Stimulated activated CD8-positive, alpha-beta memory T cell treated with anti-CD3 and anti-CD28 coated beads, Interleukin-15, amount 100 ng/mL, for 4 hours (primary cell): ENCODE data around the gene LPP.
"Not testable (repeated sequence)": the region's sequence is repeated elsewhere in the genome, so short reads cannot be mapped to it uniquely, and the experiment has no call there.

Source experiments
- DNase-seq, 2 donors: peaks; one replicate each; pipeline ENCODE4 v3.0.0-alpha.2; 2020; ENCODE audit warnings: low read depth in 2 of 2

The LPP gene

DNA sequence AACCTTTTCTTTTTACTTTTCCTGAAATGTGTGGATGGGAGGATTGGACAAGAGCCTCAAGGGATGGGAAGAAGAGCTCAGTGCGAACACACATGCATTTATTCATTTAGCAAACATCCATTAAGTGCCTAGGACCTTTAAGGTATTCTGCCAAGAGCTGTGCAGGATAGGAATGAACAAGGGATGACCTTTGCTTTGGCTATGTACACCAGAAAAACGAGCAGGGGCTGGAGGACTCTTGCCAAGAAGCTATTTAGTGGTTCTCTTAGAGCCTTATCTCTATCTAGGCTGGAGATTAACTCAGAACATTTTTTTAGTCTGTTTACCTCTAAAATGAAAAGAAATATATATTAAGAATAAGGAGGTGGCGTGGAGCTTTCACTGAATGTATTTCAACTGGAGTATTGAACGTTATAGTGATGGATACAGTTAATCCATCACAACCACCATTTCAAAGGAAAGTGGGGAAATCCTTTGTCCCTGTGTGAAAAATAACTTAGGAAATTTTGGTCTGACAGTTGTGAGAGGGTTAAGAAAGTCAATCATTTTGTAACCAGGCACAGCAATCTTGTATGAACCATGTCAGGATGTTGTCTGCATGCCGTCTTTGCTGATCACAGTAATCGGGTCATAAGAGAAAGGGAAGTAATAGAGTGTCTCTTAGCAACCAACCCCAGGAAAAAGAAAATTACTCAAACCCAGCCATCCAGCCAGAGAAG, 279.0 kb downstream of the LPP start:
- DNase-seq = no peak

DNA sequence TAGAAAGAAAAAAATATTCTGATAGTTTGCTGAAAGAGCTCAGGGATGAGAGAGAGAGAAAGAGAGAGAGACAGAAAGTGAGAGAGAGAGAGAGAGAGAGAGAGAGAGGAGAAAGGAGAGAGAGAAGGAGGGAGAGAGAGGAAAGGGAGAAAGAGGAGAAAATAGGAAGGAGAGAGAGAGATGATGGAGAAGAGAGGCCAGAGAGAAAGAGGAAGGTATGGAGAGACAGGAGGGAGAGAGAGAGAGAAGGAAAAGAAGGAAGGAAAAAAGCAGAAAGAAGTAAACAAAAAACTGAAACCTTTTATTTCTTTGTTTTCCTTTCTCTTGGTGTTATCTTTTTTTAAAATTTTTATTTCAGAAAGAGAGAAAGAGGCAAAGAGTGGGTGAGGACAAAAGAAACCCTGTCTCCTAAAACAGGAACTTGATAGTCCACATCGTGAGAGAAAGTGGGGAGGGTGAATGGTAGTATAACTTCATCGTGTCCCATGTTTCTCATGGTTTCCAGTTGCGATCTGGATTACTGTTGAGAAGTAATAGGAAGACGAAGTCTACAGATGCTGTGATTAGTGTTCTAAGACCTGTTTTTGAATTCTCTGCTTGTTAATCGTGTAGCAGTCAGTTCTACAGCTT, 279.7 kb downstream of the LPP start:
- no peak for DNase-seq

- DNase-seq = no peak
Observed at GRCh38 chr3:188434594-188434993, 280.6 kb downstream of the LPP start.

GRCh38 chr3:188435266-188435665, 281.3 kb downstream of the LPP start:
- no peak for DNase-seq

DNA sequence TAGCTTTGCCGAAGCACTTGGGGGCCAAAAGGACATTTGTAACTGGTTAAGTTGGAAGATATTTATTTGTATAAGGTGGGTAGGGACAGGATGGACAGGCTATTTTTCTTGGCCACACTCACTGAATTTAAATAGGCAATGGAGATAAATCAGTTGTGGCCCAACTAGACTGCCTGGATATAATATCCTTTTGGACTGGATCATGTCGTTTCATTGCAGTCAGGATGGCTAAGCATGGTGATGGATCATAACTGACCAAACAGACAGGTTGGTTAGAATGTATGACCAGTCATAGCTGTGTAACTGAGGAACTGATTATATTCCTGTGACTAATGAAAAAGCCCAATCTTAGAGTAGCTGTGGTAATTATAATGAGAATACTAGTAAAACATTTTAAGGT, 284.0 kb downstream of the LPP start:
- no peak for DNase-seq

DNA sequence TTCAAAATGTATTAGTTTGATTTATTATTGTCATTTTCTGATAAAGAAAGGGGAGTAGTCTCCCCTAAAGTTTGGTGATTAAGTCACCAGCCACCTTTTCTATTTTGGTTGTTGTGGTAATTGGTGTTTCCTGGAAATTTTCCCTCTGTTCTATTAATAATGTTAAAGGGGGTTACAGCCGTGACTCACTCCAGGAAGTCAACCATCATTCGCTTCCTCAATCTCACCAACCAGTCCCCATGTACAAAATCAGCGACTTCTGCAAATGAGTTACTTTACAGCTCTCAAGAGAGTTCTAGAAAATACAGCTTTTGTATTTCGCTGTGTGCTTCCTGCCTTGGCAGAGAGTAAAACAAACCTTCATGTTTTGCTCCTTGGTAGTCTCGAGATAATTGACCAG, 285.1 kb downstream of the LPP start:
- peak; percentile 9 to 27 for DNase-seq

GRCh38 chr3:188440340-188440972, 286.5 kb downstream of the LPP start:
- DNase-seq = no peak

DNA sequence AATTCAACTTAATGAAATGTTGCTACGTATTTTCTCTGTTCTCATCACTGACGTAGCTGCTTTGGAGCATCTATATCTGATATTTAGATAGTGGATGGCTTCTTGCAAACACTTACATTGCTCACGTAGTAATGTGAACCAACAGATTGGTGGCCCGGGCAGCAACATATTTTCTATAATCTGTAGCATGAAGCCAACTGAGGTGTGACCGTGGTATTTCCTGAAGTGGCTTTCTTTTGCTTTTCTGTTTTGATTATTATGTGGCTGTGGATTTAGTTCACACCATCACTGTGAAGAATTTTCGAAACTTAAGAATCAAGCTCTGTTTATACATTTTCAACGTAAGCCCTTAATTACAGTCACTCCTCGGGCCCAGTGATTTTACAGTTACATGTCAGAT, 288.5 kb downstream of the LPP start:
- DNase-seq = no peak

DNA sequence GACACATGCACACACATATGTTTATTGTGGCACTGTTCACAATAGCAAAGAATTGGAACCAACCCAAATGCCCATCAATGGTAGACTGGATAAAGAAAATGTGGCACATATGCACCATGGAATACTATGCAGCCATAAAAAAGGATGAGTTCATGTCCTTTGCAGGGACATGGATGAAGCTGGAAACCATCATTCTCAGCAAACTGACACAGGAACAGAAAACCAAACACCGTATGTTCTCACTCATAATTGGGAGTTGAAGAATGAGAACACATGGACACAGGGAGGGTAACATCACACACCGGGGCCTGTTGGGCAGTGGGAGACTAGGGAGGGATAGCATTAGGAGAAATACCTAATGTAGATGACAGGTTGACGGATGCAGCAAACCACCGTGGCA, 291.2 kb downstream of the LPP start:
- not testable (repeated sequence) for DNase-seq

DNA sequence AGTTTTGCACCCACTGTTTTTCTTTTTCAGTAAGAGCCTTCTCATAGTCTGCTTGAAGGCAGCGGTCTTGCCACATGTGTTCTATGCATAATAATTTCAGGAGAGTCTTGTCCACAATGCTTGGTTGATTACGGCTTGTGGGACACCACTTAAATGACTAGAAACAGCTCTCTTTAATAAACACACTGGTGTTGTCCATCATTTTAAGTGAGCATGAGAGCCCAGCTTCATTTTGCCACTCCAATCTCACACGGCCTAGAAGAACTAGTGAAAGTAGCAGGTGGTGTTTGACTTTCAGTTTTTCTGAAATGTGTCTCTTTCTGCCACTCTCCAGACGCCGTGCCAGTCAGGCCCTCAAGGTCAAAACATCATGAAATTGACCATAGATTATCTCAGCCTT, 292.1 kb downstream of the LPP start:
- DNase-seq = no peak

GRCh38 chr3:188446766-188447165, 292.8 kb downstream of the LPP start:
- no peak for DNase-seq

DNA sequence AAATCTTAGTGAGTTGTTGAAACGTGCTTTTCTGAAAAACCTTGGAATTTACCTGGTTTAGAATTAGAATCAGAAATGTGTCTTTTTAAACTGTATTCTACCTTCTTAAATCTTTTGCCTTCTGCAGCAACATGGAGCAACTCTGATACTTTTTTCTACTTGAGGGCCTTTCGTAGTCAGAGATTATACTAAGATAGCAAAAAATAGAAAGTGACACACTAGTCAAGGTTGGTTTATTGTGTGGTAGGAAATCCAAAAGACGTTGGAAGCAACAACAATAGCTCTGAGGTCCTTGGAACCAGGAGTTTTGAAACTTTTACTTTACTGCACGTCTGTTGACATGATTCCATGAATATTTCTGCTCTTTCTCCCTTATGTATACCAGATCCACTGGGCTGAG, 294.9 kb downstream of the LPP start:
- DNase-seq = no peak

GRCh38 chr3:188449421-188449820, 295.5 kb downstream of the LPP start:
- DNase-seq = no peak

- DNase-seq = no peak
Observed at GRCh38 chr3:188452158-188452772, 298.3 kb downstream of the LPP start.

DNA sequence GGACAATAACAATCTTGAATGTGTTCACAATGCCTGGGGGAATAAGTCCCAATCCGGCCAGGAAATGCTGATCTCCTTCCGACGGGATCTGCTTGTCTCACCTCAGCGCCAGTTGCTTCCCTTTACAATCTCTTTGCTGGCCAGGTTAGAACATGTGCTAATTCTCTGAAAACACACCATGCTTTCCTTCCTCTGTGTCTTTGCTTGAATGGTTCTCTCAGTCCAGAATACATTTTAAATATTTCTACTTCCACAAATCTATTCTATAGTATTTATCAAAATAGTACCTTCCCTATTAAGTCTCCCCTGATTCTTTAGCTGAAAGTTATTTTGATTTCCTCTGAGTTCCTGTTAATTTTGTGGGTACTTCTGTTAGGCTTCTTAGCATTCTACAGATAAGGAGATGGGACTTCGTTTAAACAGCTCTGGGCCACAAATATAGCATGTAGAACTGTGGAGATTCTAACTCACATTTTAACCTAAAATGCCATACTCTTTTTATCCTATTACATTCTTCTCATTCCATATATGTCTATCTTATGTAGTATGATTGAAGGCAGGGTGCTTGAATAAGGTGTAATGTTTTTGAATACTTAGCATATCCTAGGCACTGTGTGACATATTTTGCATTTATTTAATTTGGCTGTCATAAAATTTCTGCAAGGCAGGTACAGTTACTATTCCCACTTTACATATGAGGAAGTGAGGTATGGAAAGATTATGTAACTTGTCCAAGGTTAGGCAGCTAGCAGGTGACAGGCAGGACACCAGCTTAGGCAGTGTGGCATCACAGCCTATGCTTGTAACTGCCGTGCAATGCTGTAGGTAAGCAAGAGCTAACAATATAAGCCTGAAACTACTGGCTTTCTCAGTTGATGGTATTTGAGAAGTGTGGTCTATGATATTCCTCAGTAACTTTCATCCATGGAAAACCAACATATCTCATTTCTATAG, 299.8 kb downstream of the LPP start:
- DNase-seq = no peak

DNA sequence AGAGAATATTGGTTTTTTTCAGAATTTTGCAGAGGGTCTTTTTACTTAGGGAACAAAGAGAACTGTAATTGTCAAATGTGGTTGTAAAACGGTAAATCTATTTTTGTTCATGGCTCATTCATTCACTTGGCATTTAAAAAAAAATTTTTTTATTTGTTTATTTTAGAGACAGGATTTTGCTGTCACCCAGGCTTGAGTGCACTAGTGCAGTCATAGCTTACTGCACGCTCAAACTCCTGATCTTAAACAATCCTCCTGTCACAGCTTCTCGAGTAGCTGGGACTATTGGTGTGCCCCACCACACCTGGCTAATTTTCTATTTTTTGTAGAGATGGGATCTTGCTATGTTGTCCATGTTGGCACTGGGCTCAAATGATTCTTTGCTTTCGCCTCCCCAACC, 301.8 kb downstream of the LPP start:
- DNase-seq = no peak

- DNase-seq = no peak
Observed at GRCh38 chr3:188458756-188459155, 304.8 kb downstream of the LPP start.

DNA sequence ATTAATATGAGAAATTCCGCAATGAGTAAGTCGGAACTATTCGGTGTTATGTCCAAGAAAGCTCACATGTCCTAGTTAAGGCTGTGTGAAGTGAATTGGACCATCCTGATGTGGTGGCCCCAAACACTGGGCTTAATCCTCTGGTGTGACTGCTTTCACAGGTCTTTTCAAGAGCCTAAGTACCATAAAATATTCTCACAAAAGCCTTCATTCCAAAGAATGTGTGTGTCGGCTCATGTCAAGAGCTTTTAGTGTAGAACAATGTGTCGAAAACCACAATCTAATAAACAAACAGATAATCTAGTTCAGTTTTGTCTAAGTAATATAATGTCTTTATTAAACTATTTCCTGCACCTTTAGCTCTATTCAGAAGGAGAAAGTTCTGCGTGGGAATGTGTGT, 311.4 kb downstream of the LPP start:
- no peak for DNase-seq

DNA sequence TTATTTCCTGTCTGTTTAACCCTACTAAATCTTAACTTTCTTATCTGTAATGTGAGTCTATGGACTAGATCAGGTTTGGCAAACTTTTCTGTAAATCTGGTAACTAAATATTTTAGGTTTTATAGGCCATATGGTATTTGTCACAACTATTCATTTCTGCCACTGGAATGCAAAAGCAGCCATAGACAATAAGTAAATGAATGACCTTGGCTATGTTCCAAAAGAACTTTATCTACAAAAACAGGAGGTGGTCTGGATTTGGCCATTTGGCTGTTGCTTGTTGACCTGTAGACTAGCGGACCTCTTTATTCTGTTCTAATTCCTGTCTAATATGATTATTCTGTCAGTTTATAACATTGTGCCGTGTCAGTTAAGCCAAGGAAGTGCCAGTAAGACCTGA, 314.2 kb downstream of the LPP start:
- no peak for DNase-seq

- DNase-seq = no peak
Observed at GRCh38 chr3:188468662-188469061, 314.7 kb downstream of the LPP start.

GRCh38 chr3:188469228-188469885, 315.4 kb downstream of the LPP start:
- DNase-seq = no peak
